GM18867 (cell line): ENCODE measurements around the gene GPC5.
"Not testable (repeated sequence)": the region's sequence is repeated elsewhere in the genome, so short reads cannot be mapped to it uniquely, and the experiment has no call there.

ENCODE experiments used
- ATAC-seq: cut with Tn5 transposase; IDR thresholded peaks from one replicate; pipeline ENCODE4 v1.9.1; 2021; ENCODE audit warnings: mild to moderate bottlenecking, moderate library complexity; ENCODE audit not compliant: unreplicated experiment

Gene GPC5

DNA sequence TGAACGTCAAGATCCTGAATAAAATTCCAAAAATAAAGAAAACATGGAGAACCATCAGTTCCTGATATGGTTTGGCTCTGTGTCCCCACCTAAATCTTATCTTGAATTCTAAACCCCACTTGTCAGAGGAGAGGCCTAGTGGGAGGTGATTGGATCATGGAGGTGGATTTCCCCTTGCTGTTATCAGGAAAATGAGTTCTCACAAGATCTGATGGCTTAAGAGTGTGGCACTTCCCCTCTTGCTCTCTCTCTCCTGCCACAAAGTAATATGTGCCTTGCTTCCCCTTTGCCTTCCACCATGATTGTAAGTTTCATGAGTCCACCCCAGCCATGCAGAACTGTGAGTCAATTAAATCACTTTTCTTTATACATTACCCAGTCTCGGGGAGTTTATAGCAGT, 827.4 kb downstream of the GPC5 start:
- ATAC-seq, result no peak

DNA sequence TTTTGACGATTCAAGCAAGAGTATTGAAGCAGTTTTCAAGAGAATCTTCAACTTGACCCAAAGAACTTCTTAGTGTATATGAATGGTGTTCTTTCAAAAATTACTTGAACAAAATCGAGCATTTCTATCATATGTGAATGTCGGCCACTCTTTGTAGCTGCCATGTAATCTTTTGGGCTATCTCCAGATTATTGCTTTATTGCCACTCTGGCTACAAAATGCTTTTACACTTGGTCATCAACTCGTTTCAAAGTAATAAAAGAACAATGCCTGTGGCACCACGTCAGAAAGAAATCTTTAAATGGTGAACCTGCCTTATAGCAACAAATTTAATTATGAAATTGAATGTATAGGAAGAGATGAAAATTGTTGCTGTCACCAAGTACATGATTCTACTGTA, 834.5 kb downstream of the GPC5 start:
- no peak for ATAC-seq

DNA sequence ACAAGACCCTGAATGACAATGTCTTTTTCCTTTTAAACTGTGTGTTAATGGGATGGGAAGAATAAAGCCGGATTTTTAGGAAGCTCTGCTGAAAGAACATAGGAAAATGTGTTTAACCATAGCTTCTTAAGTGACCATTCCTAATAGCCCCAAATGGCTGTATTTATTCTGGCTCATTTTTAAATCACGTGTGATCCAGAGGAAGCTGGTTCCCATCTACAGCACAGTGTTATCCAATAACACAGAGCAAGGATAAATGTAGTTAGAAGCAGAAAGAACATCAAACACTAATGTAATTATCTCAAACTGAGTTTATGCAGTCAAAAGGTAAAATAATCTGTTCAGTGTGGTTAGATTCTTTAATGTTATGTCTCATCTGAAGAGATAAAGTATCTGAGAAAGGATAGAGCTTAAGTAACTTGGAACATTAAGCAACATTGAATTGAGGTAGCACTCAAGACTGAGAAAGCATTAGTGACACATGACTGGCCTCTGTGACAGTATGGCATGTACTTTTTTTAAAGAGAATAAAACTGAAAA, 853.3 kb downstream of the GPC5 start:
- no peak for ATAC-seq

- no peak for ATAC-seq
These were observed 857.1 kb downstream of the GPC5 start for GRCh38 chr13:92255526-92255925.

GRCh38 chr13:92256211-92256610, 857.8 kb downstream of the GPC5 start:
- ATAC-seq, result no peak

GRCh38 chr13:92259046-92259445, 860.6 kb downstream of the GPC5 start:
- no peak for ATAC-seq

DNA sequence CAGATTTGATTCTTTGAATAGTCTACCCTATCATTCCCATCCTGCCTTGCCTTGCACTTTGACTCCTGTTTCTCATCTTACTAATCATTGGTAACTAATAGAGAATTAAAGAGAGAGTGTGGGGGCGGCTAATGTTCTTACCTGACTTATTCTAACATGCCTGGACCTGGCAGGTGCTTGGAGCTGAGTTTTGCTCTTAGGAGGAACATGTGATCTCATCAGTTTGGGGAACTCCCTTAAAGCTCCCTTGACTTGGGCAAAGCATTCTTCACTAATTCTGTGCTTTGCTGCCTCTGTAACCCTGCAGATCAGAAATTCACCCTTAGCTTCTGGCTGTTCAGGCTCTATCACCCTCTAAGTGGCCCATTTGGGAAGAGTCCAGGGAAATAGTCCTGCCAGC, 861.1 kb downstream of the GPC5 start:
- no peak for ATAC-seq

- ATAC-seq, result no peak
These were observed 861.9 kb downstream of the GPC5 start for GRCh38 chr13:92260363-92260762.

GRCh38 chr13:92262100-92262788, 863.8 kb downstream of the GPC5 start:
- no peak for ATAC-seq

DNA sequence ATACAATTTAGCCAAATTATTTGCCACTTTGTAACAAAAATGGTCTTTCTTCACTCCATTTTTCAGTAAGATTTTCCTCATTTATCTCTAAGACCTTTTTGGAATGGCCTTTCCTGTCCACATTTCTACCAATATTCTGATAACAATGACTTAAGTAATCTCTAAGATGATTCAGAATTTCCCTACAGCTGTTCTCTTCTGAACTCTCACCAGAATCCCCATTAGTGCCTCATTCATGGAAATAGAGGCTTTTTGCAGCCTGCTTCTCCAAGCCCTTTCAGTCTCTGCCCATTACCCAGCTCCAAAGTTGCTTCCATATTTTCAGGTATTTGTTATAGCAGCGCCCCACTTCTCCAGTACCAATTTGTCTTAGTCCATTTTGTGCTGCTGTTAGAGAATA, 867.0 kb downstream of the GPC5 start:
- ATAC-seq, result no peak

DNA sequence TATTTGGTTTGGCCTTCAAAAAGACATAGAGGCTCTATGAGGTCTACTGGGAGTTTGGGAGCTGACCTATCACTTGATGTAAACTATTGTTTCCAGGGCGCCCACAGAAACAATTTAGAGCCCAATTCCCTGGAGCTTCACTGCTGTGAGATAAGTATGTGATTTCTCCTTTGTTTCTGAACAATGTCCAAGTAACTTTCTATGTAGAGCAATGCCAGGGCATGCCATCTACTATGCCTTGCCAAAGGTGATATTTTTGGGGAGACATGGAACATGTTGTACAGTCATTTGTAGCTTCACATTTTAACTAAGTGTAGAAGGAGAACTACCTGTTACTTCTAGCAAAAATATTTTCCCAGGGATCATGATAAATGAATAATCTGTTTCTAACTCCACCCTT, 872.6 kb downstream of the GPC5 start:
- ATAC-seq, result no peak

GRCh38 chr13:92272177-92272576, 873.8 kb downstream of the GPC5 start:
- ATAC-seq, result no peak

- not testable (repeated sequence) for ATAC-seq
These were observed 882.6 kb downstream of the GPC5 start for GRCh38 chr13:92280986-92281385.

DNA sequence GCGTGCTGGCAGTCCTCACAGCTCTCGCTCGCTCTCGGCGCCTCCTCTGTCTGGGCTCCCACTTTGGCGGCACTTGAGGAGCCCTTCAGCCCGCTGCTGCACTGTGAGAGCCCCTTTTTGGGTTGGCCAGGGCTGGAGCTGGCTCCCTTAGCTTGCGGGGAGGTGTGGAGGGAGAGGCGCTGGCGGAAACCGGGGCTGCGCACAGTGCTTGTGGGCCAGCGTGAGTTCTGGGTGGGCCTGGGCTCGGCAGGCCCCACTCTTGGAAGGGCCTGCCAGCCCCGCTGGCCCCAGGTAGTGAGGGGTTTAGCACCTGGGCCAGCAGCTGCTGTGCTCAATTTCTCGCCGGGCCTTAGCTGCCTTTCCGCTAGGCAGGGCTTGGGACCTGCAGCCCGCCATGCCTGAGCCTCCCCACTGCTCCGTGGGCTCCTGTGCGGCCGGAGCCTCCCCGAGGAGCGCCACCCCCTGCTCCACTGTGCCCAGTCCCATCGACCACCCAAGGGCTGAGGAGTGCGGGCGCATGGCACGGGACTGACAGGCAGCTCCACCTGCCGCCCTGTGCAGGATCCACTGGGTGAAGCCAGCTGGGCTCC, 892.4 kb downstream of the GPC5 start:
- ATAC-seq, result not testable (repeated sequence)

GRCh38 chr13:92294533-92294932, 896.1 kb downstream of the GPC5 start:
- not testable (repeated sequence) for ATAC-seq

DNA sequence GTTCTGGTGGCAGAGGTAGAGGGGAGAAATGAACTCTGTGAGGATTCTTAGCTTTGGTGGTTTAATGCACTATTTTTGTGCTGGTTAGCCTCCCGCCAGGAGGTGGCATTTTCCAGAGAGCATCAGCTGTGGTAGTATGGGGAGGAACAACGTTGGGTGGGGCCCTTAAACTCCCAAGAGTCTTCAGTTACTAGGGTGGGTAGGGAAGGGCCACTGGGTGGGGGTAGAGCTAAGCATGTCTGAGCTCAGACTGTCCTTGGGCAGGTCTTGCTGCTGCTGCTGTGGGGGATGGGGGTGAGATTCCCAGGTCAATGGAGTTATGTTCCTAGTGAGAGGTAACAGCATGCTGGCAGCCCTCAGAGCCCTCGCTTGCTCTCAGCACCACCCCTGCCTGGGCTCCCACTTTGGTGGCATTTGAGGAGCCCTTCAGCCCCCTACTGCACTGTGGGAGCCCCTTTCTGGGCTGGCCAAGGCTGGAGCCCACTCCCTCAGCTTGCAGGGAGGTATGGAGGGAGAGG, 897.8 kb downstream of the GPC5 start:
- ATAC-seq, result not testable (repeated sequence)

GRCh38 chr13:92297971-92298942, 899.8 kb downstream of the GPC5 start:
- no peak for ATAC-seq

DNA sequence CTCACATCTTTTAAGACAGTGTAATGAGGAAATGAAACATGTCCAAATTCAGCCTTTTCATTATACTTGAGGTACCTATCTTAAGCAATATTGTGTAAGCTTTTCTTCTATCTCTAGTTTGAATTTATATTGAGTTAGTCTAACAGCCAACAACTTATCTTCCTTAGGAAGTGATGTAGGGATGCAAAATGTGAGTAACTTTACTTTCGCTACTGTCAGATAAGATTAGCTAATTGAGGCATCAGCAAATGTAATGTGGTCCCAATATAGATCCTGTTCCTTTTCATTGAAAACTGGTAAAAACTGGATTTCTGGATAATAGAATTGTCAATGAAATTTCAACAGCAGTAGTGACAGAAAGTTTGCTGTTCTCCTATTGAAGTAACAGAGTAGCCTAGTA, 902.2 kb downstream of the GPC5 start:
- ATAC-seq, result no peak

DNA sequence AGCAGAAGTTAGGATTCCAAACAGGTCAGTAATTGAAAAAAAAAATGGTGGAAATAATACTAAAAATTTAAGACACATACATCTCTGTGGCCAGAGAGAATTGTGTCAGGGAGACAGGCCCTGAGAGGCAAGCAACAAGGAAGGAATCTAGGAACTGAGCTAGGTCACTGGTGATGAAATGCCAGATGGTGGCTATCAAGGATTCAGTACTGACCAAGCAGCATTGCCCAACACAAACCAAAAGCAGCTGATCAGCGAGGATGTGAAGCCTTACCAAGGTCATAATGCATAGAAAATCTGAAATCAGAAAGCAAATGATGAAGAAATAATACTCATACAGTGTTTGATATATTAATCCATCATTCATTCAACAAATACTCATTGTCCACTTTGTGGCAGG, 905.0 kb downstream of the GPC5 start:
- no peak for ATAC-seq

DNA sequence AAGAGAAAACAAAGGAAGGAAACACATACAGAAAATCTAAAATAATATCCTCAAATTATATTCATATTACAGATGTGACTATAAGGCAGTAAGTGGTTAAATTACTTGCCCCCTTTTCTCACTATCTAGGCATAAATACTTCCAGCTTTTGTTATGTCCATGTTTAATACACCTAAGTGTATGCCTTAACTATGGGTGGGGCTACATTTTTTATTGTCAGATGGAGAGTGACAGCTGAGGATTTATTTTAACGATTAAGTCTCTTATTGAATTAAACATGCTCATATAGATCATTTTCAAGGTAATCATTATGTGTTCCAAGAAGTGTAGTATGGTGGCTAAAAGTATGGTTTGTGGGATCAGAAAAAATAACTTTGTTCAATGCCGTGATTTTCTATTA, 909.3 kb downstream of the GPC5 start:
- no peak for ATAC-seq

DNA sequence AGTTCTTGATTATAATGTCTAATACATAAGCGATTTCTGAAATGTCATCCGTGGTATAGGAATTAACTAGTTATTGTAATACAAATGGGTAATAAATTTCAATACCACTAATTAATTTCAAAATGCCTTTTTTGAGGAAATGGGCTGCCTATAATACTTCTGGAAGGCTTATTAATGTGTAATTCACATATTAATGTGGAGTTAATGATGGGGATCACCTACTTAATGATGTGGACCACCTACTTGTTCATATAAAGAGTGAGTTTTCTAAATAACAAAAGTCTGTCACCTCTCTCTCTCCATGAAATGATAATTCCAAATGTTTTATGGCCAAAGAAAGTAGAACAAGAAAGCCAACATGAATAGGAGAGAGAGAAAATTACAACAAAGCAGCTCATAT, 914.4 kb downstream of the GPC5 start:
- ATAC-seq, result no peak
